Gastrocnemius medialis (tissue), 4 donors: ENCODE results near the gene MMEL1.

ENCODE experiments used
- CTCF ChIP-seq, 5 experiments: fragments of 450-650 bp in 3 of 5; fragments of 200-600 bp in 2 of 5; sonication (generic) in 2 of 5; IDR thresholded peaks in 4 of 5; conservative IDR thresholded peaks in 1 of 5; 1 replicate in 4 of 5; 2 replicates in 1 of 5; pipeline ENCODE4 v1.5.1; 2016 to 2019; ENCODE audit warnings: antibody characterized with exemption in 5 of 5, mild to moderate bottlenecking in 3 of 5, moderate library complexity in 3 of 5
- POLR2A ChIP-seq, 2 donors: fragments of 450-650 bp; IDR thresholded peaks; one replicate each; pipeline ENCODE4 v1.6.1; 2017; ENCODE audit warnings: antibody characterized with exemption in 2 of 2, mild to moderate bottlenecking in 2 of 2, moderate library complexity in 2 of 2

- TF ChIP-seq POLR2A (IDR thresholded peaks at IDR 0.05) (no peak), CTCF (IDR thresholded peaks at IDR 0.05 in 4 of 5, conservative IDR thresholded peaks at IDR 0.05 in 1 of 5) (no peak)
These were observed 38.1 kb downstream of the MMEL1 start for GRCh38 chr1:2594641-2595131.
